ENCODE data around the gene VSIG10L2. TPM values are rescaled to one million over a fixed set of nuclear protein-coding genes. Genes with fewer than 3 reads are reported as not detected.

Gene VSIG10L2
- total RNA-seq, 4 donors from 2014 or later = 2.0 to 17.2 (median 6.7) TPM

DNA sequence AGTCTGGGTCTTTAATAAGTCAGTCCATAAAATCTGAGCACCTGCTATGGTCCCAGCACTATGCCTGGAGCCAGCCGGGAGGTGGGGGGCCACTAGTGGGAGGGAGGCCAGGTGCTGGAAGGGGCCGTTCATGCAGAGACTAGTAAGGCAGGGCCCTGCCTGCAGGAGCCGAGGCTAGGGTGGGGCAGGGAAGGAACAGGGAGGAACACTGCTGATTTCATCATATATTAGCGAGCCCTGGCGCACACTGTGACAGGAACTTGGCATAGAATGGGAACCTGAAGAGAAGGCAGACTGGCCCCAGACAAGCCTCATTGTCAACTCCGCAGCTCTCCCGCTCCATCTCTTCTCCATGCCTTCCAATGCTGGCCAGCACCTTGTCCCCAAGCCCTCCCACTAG, 7.1 kb downstream of the VSIG10L2 start:
- Histone ChIP-seq H3K4me3 (peak overlapping the region; percentile 36), H3K27me3 (no peaks in the 10 kb centered on the region), H3K9me3 (no peaks in the 10 kb centered on the region), H3K4me1 (peaks cover 52% of the 10 kb centered on the region), H3K27ac (peak overlapping the region; percentile 63), H3K36me3 (no peaks in the 10 kb centered on the region)
- peak in 1 of 2 donors; percentile 85 for DNase-seq (ENCODE audit: low spot score in 2 of 2)
- WGBS = 36% methylated on average over 7 of the region's 7 CpGs
- TF ChIP-seq POLR2A (IDR thresholded peaks at IDR 0.05) = no peak
- no peak for TF ChIP-seq EP300 (IDR thresholded peaks at IDR 0.05)
- TF ChIP-seq POLR2AphosphoS5 (IDR thresholded peaks at IDR 0.05) = peak in 1 of 3 donors; percentile 57
- TF ChIP-seq, protein P1, sequence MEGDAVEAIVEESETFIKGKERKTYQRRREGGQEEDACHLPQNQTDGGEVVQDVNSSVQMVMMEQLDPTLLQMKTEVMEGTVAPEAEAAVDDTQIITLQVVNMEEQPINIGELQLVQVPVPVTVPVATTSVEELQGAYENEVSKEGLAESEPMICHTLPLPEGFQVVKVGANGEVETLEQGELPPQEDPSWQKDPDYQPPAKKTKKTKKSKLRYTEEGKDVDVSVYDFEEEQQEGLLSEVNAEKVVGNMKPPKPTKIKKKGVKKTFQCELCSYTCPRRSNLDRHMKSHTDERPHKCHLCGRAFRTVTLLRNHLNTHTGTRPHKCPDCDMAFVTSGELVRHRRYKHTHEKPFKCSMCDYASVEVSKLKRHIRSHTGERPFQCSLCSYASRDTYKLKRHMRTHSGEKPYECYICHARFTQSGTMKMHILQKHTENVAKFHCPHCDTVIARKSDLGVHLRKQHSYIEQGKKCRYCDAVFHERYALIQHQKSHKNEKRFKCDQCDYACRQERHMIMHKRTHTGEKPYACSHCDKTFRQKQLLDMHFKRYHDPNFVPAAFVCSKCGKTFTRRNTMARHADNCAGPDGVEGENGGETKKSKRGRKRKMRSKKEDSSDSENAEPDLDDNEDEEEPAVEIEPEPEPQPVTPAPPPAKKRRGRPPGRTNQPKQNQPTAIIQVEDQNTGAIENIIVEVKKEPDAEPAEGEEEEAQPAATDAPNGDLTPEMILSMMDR (IDR thresholded peaks at IDR 0.05) = no peak

DNA sequence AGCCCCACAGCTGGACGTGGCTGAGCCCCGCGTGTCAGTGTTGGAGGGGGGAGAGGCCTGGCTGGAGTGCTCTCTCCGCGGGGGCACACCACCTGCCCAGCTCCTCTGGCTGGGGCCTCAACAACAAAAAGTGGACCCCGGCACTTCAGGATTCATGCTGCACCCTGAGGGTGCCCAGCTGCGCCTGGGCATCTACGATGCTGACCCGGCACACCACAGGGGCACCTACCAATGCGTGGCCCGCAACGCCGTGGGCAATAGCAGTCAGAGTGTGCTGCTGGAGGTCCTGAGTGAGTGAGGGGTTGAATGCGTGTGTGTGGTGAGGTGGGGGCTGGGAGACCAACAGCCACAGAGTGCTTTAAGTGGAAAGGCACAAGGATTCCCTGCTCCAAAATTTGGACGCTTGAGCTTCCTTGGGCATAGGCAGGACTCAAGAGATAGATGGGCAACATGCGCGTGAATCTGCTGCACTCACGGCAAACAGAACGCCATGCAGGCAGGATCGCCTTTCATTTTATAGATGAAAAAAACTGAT, 7.6 kb downstream of the VSIG10L2 start:
- H3K4me3 ChIP-seq = peak overlapping the region; percentile 36
- peak overlapping the region; percentile 63 for H3K27ac ChIP-seq
- TF ChIP-seq EP300 (IDR thresholded peaks at IDR 0.05) (no peak), POLR2AphosphoS5 (IDR thresholded peaks at IDR 0.05) (no peak), POLR2A (IDR thresholded peaks at IDR 0.05) (no peak)
- TF ChIP-seq, protein P1 (IDR thresholded peaks at IDR 0.05) = no peak
- 58% methylated on average over 13 of the region's 20 CpGs for WGBS
- no peaks in the 10 kb centered on the region for H3K36me3 ChIP-seq
- no peaks in the 10 kb centered on the region for H3K27me3 ChIP-seq
- no peaks in the 10 kb centered on the region for H3K9me3 ChIP-seq
- peaks cover 53% of the 10 kb centered on the region for H3K4me1 ChIP-seq
- DNase-seq (ENCODE audit: low spot score in 2 of 2) = no peak

GRCh38 chr11:125954123-125954944, 8.5 kb downstream of the VSIG10L2 start:
- Histone ChIP-seq H3K27ac (no peak overlapping the region), H3K4me1 (peaks cover 53% of the 10 kb centered on the region), H3K9me3 (no peaks in the 10 kb centered on the region), H3K36me3 (peaks cover under 1% of the 10 kb centered on the region), H3K27me3 (no peaks in the 10 kb centered on the region), H3K4me3 (no peak overlapping the region)
- WGBS = 85% methylated on average over 18 of the region's 21 CpGs
- no peak for DNase-seq (ENCODE audit: low spot score in 2 of 2)
- TF ChIP-seq POLR2AphosphoS5 (IDR thresholded peaks at IDR 0.05) (no peak), POLR2A (IDR thresholded peaks at IDR 0.05) (no peak), EP300 (IDR thresholded peaks at IDR 0.05) (no peak)
- TF ChIP-seq, protein P1 (IDR thresholded peaks at IDR 0.05) = no peak

GRCh38 chr11:125954945-125955640, 9.2 kb downstream of the VSIG10L2 start:
- no peaks in the 10 kb centered on the region for H3K9me3 ChIP-seq
- no peak overlapping the region for H3K4me3 ChIP-seq
- H3K27me3 ChIP-seq = no peaks in the 10 kb centered on the region
- peaks cover 8% of the 10 kb centered on the region for H3K36me3 ChIP-seq
- WGBS = 87% methylated on average over 10 of the region's 15 CpGs
- H3K4me1 ChIP-seq = peaks cover 53% of the 10 kb centered on the region
- H3K27ac ChIP-seq = no peak overlapping the region
- no peak for TF ChIP-seq POLR2AphosphoS5 (IDR thresholded peaks at IDR 0.05)
- TF ChIP-seq POLR2A (IDR thresholded peaks at IDR 0.05) = no peak
- TF ChIP-seq EP300 (IDR thresholded peaks at IDR 0.05) = no peak
- TF ChIP-seq, protein P1 (IDR thresholded peaks at IDR 0.05) = no peak
- no peak for DNase-seq (ENCODE audit: low spot score in 2 of 2)

DNA sequence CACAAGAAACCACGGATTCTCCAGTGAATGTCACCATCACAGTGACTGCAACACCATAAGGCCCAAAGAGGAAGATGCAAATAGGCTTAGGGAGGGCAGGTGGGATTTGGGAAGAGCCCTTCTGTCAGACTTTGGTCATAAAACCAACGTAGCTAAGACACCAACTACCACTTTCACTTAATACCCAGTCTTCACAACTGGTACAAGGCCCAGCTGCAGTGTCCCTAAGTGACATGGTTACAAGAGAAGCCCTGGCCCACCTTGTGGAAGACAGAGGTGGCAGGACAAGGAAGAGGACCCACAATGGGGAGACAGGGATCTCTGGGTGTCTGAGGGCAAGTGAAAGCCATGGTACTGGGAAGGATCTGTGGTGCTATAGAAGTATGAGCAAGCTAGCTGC, 10.0 kb downstream of the VSIG10L2 start:
- Histone ChIP-seq H3K27me3 (no peaks in the 10 kb centered on the region), H3K4me3 (no peak overlapping the region), H3K4me1 (peaks cover 49% of the 10 kb centered on the region), H3K36me3 (peaks cover 15% of the 10 kb centered on the region), H3K27ac (peak overlapping the region; percentile 71), H3K9me3 (no peaks in the 10 kb centered on the region)
- TF ChIP-seq POLR2A (IDR thresholded peaks at IDR 0.05) (no peak), POLR2AphosphoS5 (IDR thresholded peaks at IDR 0.05) (no peak), EP300 (IDR thresholded peaks at IDR 0.05) (no peak)
- TF ChIP-seq, protein P1 (IDR thresholded peaks at IDR 0.05) = no peak
- DNase-seq (ENCODE audit: low spot score in 2 of 2) = no peak
- 79% methylated on average over 2 of the region's 2 CpGs for WGBS
